ENCODE measurements around the gene RAB33B.
"Not testable (repeated sequence)": the region's sequence is repeated elsewhere in the genome, so short reads cannot be mapped to it uniquely, and the experiment has no call there.

Gene RAB33B

DNA sequence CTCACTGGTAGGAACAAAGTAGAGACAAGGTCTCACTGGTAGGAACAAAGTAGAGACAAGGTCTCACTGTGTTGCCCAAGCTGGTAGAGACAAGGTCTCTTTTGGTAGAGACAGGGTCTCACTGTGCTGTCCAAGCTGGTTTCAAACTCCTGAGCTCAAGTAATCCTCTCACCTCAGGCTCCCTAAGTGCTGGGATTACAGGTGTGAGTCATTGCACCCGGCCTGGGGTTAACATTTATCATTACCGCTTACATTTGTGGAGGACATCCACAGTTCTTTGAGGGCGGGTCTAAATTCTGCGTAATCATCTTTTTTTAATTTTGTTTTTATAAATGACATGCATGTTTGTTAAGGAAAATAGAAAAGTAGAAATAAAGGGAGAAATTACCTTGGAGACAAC lies 12.0 kb downstream of the RAB33B start:
- DNase-seq = no peak

GRCh38 chr4:139468756-139469155 lies 14.8 kb downstream of the RAB33B start:
- DNase-seq = not testable (repeated sequence)

DNA sequence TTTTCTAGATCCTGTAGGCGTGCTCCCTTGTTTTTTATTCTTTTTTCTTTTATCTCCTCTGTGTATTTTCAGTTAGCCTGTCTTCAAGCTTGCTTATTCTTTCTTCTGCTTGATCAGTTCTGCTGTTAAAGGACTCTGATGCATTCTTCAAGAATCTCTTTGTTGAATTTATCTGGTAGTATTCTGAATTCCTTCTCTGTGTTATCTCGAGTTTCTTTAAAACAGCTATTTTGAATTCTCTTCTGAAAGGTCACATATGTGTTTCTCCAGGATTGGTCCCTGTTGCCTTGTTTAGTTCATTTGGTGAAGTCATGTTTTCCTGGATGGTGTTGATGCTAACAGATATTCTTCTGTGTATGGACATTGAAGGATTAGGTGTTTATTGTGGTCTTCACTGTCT lies 15.3 kb downstream of the RAB33B start:
- DNase-seq = no peak

- DNase-seq = no peak
Observed at GRCh38 chr4:139469869-139470268, 15.9 kb downstream of the RAB33B start.

DNA sequence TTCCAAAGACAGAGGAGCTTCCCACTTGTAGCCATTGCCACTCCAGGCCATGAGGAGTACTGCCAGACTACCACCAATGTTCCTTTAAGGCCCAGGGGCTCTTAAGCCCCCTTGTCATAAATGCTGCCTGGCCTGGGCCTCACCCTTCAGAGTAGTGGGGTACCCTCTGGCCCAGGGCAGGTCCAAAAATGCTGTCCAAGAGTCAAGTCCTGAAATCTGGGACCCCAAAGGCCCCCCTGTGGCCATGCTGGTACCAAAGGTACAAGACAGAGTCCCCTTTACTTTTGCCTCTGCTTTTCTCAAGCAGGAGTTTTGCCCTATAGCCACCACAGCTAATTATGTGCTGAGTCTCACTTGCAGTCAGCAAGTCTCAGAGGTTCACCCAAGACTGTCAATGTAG lies 16.4 kb downstream of the RAB33B start:
- no peak for DNase-seq

DNA sequence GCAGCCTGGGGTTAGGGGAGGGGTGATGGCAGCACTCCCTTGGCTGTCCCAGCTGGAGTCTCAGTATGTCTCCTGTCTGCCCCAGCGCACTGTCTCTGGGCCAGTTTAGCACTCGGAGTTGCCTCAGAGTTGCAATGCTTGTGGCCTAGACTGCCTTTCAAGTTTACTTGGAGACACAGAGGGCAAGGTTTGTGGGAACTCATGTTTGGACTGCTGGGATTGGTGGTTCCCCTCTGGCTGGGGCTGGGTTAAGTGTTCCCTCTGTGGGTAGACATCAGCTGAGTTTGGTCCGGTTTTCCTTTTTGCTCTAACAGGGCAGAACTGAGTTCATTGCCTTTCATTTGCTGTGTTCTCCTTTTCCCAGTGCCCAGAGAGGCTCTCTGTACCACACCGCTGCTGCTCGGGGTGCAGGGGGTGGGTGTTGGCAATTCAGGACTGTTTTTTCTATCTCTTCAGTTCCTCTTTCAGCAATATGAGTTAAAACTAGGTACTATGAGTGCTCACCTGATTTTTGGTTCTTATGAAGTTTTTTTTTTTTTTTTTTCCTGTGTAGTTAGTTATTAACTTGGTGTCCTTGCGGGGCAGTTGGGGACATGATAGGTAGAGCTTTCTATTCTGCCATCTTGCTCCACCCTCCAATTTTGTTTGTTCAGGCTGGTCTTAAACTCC lies 17.2 kb downstream of the RAB33B start:
- DNase-seq = no peak

DNA sequence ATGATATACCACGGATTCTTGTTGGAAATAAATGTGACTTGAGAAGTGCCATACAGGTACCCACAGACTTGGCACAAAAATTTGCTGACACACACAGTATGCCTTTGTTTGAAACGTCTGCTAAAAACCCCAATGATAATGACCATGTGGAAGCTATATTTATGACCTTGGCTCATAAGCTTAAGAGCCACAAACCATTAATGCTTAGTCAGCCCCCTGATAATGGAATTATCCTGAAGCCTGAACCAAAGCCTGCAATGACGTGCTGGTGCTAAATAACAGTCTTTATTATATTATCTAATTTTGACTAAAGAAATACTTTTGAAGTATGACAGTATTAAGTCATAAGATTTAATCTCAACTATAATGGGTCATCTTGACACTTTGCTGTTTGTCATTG lies 18.9 kb downstream of the RAB33B start:
- no peak for DNase-seq

GRCh38 chr4:139476363-139476762 lies 22.4 kb downstream of the RAB33B start:
- DNase-seq = no peak

DNA sequence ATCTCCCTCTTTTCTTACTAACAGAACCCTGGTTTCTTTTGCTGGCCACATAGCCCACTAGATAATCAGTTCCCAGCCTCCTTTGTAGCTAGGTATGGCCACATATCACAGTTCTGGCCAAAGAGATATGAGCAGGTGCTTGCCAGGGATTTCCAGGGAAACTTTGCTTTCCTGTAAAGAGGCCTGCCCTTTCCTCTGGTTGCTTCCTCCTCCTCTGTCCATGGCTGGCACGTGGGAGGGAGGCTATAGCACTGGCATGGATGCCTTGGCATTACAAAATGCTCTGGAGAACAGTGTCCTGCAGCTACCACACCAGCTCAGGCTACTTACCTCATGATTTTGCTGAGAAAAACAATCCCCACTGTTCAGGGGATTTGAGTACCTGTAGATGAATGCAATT lies 27.5 kb downstream of the RAB33B start:
- DNase-seq = no peak

- DNase-seq = no peak
Observed at GRCh38 chr4:139483000-139483399, 29.1 kb downstream of the RAB33B start.

- DNase-seq = no peak
Observed at GRCh38 chr4:139484783-139485311, 30.9 kb downstream of the RAB33B start.

GRCh38 chr4:139488442-139488841 lies 34.5 kb downstream of the RAB33B start:
- DNase-seq = no peak

DNA sequence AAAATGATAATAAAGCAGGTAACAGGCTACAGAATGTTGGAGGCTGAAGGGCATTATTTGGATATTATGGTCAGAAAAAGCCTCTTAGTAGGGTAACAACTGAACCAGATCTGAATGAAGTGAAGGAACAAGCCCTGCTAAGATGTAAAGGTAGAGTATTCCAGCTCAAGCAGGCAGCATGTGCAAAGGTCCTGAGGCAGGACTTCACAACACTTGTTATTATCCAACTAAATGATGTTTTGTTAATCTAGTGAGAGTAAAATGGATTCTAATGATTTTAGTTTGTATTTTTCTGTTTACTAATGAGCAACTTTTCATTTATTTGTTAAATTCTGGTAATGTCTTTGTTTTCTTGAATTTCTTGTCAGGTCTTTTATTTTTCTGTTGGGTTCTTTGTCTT lies 35.7 kb downstream of the RAB33B start:
- DNase-seq = no peak

DNA sequence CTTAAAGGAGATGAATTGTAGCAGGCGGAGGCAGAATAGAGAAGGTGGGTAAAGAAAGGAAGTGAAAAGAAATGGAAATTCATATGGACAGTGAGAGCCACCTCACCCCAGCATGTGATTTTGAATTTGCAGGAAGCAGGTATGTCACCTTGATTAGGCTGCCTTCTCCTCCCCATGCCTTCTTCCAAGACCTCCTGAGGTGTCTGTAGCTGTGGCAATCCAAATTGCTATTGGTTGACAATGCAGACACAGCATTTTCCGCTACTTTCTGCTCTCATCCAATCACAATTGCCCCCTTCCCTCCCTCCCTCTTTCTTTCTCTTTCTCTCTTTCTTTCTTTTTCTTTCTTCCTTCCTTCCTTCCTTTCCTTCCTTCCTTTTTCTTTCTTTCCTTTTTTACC lies 38.5 kb downstream of the RAB33B start:
- no peak for DNase-seq

GRCh38 chr4:139493176-139493575 lies 39.3 kb downstream of the RAB33B start:
- no peak for DNase-seq

GRCh38 chr4:139499186-139499585 lies 45.3 kb downstream of the RAB33B start:
- no peak for DNase-seq

DNA sequence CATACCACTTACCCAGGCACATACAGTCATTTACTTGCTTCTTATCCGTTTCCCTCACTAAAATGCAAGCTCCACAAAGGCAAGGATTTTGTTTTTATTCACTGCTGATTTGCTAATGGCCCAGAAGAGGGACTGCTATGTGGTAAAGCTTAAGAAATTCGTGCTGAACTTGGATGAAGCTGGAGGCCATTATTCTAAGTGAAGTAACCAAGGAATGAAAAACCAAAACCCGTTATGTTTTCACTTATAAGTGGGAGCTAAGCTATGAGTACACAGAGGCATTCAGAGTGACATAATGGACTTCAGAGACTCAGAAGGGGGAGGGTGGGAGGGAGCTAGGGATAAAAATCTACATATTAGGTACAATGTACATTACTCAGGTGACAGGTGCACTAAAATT lies 47.2 kb downstream of the RAB33B start:
- no peak for DNase-seq

DNA sequence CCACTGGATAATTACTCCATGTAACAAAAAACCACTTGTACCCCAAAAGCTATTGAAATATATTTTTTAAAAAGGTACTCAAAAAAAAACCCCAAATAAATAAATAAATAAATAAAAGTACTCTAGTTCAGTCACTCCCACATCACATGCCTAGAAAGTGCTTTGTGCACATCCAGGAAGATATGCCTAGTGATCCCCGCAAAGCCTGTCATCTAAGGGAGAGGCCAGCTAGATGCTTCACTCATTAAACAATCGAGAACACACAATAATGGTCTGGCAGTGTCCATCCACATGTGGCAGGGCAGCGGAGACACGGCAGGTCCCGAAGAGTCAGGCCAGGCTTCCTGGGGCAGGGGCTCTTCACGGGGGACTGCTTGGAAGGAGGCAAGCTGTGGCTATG lies 47.6 kb downstream of the RAB33B start:
- no peak for DNase-seq

DNA sequence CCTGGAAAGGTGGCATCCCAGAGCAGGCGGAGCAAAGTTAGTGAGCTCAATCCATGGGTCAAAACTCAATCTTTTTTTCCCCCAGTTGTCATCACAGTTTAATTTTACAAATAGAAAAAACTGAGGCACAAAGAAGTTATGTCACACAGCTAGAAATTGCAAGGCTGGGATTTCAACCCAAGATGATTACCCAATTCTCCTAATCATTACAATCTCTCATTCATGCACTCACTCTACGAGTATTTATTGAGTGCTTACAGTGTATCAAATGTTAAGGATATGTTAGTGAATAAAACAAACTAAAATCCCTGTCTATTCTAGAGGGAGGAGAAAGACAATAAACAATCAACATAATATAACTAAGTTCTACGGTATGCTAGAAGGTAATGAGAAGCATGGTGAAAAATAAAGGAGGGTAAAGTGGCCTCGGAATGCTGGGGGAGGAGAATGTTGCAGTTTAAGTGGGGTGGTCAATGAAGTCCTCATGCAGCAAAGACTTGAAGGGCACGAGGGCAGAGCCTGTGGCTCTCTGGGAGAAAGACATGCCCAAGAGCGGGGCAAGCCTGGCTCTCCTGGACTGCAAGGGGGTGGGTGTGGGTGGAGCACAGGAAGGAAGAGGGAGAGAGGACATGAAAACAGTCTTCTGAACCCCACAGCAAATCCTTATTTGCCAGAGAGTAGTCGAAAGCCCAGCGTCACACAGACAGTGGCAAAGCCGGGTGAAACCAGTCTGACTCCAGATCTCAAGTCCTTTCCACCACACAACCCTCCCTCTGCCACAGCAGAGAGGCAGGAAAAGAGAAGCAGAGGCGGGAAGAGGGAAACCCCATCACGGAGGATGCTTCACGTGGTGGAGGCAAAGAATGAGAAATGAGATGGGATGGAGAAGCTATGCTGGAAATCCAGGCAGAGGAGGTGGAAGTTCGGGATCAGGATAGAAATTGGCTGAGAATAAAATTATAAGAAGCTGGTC lies 48.3 kb downstream of the RAB33B start:
- no peak for DNase-seq

GRCh38 chr4:139503622-139504166 lies 49.8 kb downstream of the RAB33B start:
- DNase-seq = no peak

- DNase-seq = no peak
Observed at GRCh38 chr4:139506774-139507173, 52.9 kb downstream of the RAB33B start.

GRCh38 chr4:139508581-139509237 lies 54.8 kb downstream of the RAB33B start:
- DNase-seq = no peak

DNA sequence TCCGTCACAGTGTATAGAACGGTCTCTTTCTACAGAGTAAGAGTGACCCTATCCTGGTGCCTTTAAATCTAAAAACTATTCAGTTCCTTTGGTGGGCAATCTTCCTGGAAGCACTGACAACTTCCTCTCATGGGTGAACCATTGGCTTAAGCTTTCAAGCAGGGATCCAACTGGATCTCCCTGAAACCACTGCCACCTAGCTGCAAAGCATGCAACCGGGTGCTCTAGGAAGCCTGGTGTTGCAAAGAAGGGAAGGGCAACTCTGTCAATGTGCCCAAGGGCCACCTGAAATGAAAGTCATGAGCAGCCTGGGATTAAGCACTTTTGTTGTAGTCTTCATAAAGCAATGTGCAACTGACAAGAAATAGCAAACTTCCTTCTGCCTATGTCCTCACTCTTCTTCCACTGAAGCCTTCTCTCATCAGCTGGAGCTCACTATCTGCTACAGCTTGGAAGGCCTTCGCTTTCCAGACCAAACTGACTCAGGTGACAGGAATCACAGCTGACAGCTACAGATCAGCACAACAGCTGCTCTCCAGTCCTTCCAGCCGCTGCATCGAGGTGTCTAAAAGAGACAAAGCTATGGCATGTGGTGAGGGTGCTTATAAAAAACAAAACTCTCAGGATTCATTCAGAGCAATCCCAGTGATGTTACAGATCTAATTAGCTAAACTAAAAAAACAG lies 55.9 kb downstream of the RAB33B start:
- no peak for DNase-seq
